Ramos (cell line): Measurements from ENCODE around the gene CBY1.

Source experiments
- in situ Hi-C: fragments of 300-500 bp; cut with MboI; formaldehyde crosslinking; loops from one replicate; pipeline ENCODE4 v1.14.3; 2022; ENCODE audit warnings: low sequenced_read_pairs; ENCODE audit not compliant: unreplicated experiment

The CBY1 gene

GRCh38 chr22:38718414-38718813 is 62.0 kb downstream of the CBY1 start:
- in situ Hi-C loops: no loop called here

GRCh38 chr22:38719196-38719595 is 62.8 kb downstream of the CBY1 start:
- in situ Hi-C loops: no loop called here

- in situ Hi-C loops: no loop called here
Measured at GRCh38 chr22:38720350-38720749, 63.9 kb downstream of the CBY1 start.

GRCh38 chr22:38721551-38721950 is 65.1 kb downstream of the CBY1 start:
- in situ Hi-C loops: no loop called here
